ENCODE data around the gene SYNDIG1L. TPM values are rescaled to one million over a fixed set of nuclear protein-coding genes. Genes with fewer than 3 reads are reported as not detected.

SYNDIG1L gene
- total RNA-seq, 1 experiment from 2014 or later = not detected

DNA sequence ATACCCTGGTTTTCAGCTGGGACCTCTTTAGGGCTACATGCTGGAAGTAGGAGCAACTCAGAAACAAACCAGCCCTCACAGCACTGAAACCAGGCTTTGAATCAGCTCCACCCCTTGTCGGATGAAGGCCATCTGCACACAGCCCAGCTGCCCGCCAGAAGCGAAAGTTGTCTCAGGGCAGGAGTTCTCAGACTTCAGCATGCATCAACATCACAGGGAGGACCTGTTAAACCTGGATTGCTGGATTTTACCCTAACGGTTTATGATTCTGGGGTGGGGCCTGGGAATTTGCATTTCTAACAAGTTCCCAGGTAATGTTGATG, 10.9 kb downstream of the SYNDIG1L start:
- POLR2A ChIA-PET = no interaction called here
- no peak overlapping the region for H3K4me3 ChIP-seq (replicated peaks in 1 of 2; ENCODE audit: low read depth in 1 of 2, low read length in 2 of 2)
- no peaks in the 10 kb centered on the region for H3K36me3 ChIP-seq (ENCODE audit: control insufficient read depth in 1 of 2, insufficient read depth in 2 of 2, low read length in 2 of 2)
- intact Hi-C loops (cut with micrococcal nuclease) = no loop called here
- BruUV-seq (replicated peaks) = no TSS peak
- CTCF ChIA-PET = interaction anchor here (0.6 kb wide), 1 partner anchor 157 kb away, joined by 3 read pairs; no protein-coding TSS in a partner anchor
- no peak overlapping the region for H3K4me2 ChIP-seq (ENCODE audit: low read length)
- H3K9me2 ChIP-seq (ENCODE audit: insufficient read depth) = no peaks in the 10 kb centered on the region
- H3K9me3 ChIP-seq (ENCODE audit: control insufficient read depth in 1 of 2, insufficient read depth in 1 of 2, low read depth in 1 of 2, low read length in 2 of 2) = no peaks in the 10 kb centered on the region
- no peak overlapping the region for H3K9ac ChIP-seq (ENCODE audit: low read length)
- DNase-seq (ENCODE audit: low read depth, low spot score) = no peak
- TF ChIP-seq ELF1 (IDR thresholded peaks at IDR 0.05; ENCODE audit: borderline replicate concordance, low read depth) (no peak), POLR2A (IDR thresholded peaks at IDR 0.05; ENCODE audit: borderline replicate concordance, extremely low read depth, insufficient read depth, insufficient read length) (no peak), POLR2AphosphoS5 (IDR thresholded peaks at IDR 0.05; ENCODE audit: low read depth, low read length) (no peak)
- TF ChIP-seq, protein P1, sequence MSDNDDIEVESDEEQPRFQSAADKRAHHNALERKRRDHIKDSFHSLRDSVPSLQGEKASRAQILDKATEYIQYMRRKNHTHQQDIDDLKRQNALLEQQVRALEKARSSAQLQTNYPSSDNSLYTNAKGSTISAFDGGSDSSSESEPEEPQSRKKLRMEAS (IDR thresholded peaks at IDR 0.05) = no peak
- peaks cover 8% of the 10 kb centered on the region in 2 experiments; a peak in 3 of 4 replicates for H3K4me1 ChIP-seq (ENCODE audit: control insufficient read depth in 1 of 2, insufficient read depth in 2 of 2, low read length in 2 of 2)
- no peaks in the 10 kb centered on the region for H4K20me1 ChIP-seq (ENCODE audit: insufficient read depth)
- H3K27me3 ChIP-seq (ENCODE audit: insufficient read depth, low read length) = peaks cover 40% of the 10 kb centered on the region
- RAD21 ChIA-PET (ENCODE audit: low non-redundant PET in 1 of 2, low total read pairs in 2 of 2, uncharacterized antibody in 2 of 2, unreplicated experiment in 2 of 2) = no interaction called here
- ATAC-seq = no peak
- no peak overlapping the region for H3K27ac ChIP-seq (ENCODE audit: low read depth, low read length)
- H3K79me2 ChIP-seq (ENCODE audit: insufficient read depth, low read length) = no peaks in the 10 kb centered on the region
- no peak overlapping the region for H2AFZ ChIP-seq (ENCODE audit: low read depth, low read length, poor library complexity, severe bottlenecking)

DNA sequence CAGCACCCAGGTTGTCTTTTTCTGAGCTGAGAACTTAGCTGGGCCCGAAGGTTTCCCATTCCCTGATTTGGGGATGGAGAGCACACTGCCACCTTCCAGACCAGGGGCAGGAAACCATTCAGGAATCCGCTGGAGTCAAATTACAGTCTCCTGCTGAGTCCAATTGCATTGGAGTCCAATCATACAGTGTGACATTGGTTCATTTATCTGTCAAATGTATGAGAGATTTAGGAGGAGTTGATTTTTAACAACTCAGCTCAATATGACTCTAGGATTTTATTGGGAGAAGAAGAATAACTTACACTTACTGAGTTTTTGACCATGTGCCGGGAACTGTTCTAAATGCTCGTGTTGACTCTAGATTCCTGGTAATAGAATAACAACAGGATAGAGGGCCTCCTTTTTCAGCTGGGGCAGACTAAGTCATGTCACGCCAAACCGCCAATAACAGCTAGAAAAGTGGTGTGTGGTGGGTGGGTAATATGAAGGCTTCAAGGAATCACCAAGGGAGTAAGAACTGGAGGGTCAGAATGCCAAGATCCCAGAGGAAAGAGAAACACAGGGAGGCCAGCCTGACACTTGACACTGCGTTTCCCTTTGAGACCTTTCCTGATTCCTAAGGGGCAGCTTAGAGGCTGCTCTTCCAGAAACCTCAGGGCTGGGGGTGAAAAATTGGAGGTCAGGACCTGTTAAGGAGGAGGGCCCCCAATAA, 11.5 kb downstream of the SYNDIG1L start:
- Histone ChIP-seq H4K20me1 (ENCODE audit: insufficient read depth) (no peaks in the 10 kb centered on the region), H3K36me3 (ENCODE audit: control insufficient read depth in 1 of 2, insufficient read depth in 2 of 2, low read length in 2 of 2) (no peaks in the 10 kb centered on the region), H3K79me2 (ENCODE audit: insufficient read depth, low read length) (no peaks in the 10 kb centered on the region), H3K4me3 (replicated peaks in 1 of 2; ENCODE audit: low read depth in 1 of 2, low read length in 2 of 2) (no peak overlapping the region), H3K9ac (ENCODE audit: low read length) (no peak overlapping the region), H3K27me3 (ENCODE audit: insufficient read depth, low read length) (peaks cover 35% of the 10 kb centered on the region), H3K4me1 (ENCODE audit: control insufficient read depth in 1 of 2, insufficient read depth in 2 of 2, low read length in 2 of 2) (peaks cover 8% of the 10 kb centered on the region in 2 experiments; a peak in 3 of 4 replicates), H3K9me3 (ENCODE audit: control insufficient read depth in 1 of 2, insufficient read depth in 1 of 2, low read depth in 1 of 2, low read length in 2 of 2) (no peaks in the 10 kb centered on the region), H3K4me2 (ENCODE audit: low read length) (no peak overlapping the region), H2AFZ (ENCODE audit: low read depth, low read length, poor library complexity, severe bottlenecking) (no peak overlapping the region), H3K27ac (ENCODE audit: low read depth, low read length) (no peak overlapping the region), H3K9me2 (ENCODE audit: insufficient read depth) (no peaks in the 10 kb centered on the region)
- POLR2A ChIA-PET = no interaction called here
- no peak for DNase-seq (ENCODE audit: low read depth, low spot score)
- CTCF ChIA-PET = no interaction called here
- RAD21 ChIA-PET (ENCODE audit: low non-redundant PET in 1 of 2, low total read pairs in 2 of 2, uncharacterized antibody in 2 of 2, unreplicated experiment in 2 of 2) = no interaction called here
- TF ChIP-seq SRF (IDR thresholded peaks at IDR 0.05; ENCODE audit: low read depth) (no peak), ELF1 (IDR thresholded peaks at IDR 0.05; ENCODE audit: borderline replicate concordance, low read depth) (no peak), ZFX (IDR thresholded peaks at IDR 0.05) (no peak), SIN3A (IDR thresholded peaks at IDR 0.05; ENCODE audit: low read depth) (no peak), JUND (IDR thresholded peaks at IDR 0.05) (no peak)
- TF ChIP-seq, protein P2, sequence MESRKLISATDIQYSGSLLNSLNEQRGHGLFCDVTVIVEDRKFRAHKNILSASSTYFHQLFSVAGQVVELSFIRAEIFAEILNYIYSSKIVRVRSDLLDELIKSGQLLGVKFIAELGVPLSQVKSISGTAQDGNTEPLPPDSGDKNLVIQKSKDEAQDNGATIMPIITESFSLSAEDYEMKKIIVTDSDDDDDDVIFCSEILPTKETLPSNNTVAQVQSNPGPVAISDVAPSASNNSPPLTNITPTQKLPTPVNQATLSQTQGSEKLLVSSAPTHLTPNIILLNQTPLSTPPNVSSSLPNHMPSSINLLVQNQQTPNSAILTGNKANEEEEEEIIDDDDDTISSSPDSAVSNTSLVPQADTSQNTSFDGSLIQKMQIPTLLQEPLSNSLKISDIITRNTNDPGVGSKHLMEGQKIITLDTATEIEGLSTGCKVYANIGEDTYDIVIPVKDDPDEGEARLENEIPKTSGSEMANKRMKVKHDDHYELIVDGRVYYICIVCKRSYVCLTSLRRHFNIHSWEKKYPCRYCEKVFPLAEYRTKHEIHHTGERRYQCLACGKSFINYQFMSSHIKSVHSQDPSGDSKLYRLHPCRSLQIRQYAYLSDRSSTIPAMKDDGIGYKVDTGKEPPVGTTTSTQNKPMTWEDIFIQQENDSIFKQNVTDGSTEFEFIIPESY (IDR thresholded peaks at IDR 0.05; ENCODE audit: extremely low read depth, insufficient replicate concordance, low read length) = no peak
- BruUV-seq (replicated peaks) = no TSS peak
- intact Hi-C loops (cut with micrococcal nuclease) = no loop called here
- peak; percentile 47 for ATAC-seq
